Activated CD4-positive, alpha-beta T cell treated with anti-CD3 and anti-CD28 coated beads for 4 hours (primary cell): ENCODE measurements around the gene MYL11.
"Not testable (repeated sequence)": the region's sequence is repeated elsewhere in the genome, so short reads cannot be mapped to it uniquely, and the experiment has no call there.

ENCODE experiments used
- DNase-seq, 2 donors: peaks; one replicate each; pipeline ENCODE4 v3.0.0-alpha.2; 2020

MYL11 gene

GRCh38 chr16:30371248-30371816 is 3.3 kb upstream of the MYL11 start:
- no peak for DNase-seq

DNA sequence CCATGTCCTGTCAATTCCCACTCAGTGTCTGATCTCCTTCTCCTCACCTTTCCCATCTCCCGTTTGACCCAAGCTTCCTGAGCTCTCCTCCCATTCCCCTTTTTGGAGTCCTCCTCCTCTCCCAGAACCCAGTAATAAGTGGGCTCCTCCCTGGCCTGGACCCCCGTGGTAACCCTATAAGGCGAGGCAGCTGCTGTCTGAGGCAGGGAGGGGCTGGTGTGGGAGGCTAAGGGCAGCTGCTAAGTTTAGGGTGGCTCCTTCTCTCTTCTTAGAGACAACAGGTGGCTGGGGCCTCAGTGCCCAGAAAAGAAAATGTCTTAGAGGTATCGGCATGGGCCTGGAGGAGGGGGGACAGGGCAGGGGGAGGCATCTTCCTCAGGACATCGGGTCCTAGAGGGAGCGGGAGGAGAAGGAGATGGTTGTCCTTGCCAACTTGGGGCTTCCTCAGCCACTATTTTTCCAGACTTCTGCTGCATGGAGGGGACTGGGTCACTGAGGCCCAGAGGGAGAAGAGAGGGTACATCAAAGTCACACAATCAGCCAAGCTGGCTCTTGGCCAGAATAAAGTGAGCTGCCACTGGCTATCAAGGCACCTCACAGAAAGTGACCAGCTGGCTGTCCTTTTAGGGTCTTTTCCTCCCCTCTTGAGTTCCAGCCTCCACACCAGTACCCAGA is 2.4 kb upstream of the MYL11 start:
- no peak for DNase-seq

DNA sequence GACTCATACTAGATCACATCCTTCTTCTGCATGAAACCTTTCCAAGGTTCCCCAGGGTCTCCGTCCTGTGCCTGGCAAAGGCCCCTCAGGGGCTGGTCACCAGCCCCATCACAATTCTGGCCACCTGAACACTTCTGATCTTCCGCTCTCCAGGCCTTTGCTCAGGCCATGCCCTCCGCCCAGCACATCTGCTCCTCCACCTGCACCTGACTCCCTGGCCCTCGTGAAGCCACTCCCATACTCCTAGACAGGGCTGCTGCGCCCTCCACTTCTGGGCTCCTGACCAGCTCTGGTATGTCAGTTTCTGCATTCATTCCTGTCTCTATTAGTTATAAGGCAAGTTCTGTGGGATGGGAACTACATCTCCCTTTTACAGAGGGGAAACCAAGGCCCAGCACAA is 1.9 kb upstream of the MYL11 start:
- no peak for DNase-seq

DNA sequence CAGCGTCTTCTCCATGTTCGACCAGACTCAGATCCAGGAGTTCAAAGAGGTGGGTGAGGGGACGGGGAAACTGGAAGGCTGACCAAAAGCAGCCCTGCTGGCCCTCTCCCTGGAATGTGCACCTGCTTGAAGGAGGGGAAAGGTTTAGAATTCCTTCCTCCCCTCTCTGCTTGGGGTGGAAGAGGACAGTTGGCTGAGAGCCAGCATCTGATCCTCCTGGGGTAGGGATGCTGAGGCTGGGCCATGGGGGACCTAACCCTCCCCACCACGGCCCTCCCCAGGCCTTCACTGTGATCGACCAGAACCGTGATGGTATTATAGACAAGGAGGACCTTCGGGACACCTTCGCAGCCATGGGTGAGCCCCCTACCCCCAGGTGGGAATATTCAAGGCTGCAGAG is 1.3 kb downstream of the MYL11 start:
- DNase-seq = no peak

GRCh38 chr16:30376461-30376902 is 1.9 kb downstream of the MYL11 start:
- no peak for DNase-seq

- no peak for DNase-seq
These were observed 2.6 kb downstream of the MYL11 start for GRCh38 chr16:30377050-30377811.

DNA sequence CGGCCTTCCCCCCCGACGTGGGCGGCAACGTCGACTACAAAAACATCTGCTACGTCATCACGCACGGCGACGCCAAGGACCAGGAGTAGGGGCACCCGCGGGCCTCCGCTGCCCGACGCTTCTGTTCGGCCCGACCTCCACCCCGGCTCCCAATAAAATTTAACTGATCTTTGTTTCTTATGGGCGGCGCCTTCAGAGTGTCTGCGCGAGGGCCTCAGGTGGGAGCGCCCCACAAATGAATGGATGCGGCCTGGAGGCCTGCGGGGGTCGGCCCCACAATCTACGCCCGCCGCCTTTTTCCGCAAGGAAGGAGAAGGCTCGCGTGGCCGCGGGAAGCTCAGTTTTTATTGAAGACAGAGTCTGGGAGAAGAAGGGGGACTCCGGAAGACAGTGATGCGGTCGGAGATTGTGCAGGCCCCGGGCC is 3.2 kb downstream of the MYL11 start:
- peak; percentile 91 to 92 for DNase-seq

- peak; percentile 99 for DNase-seq
These were observed 3.9 kb downstream of the MYL11 start for GRCh38 chr16:30378236-30379157.

DNA sequence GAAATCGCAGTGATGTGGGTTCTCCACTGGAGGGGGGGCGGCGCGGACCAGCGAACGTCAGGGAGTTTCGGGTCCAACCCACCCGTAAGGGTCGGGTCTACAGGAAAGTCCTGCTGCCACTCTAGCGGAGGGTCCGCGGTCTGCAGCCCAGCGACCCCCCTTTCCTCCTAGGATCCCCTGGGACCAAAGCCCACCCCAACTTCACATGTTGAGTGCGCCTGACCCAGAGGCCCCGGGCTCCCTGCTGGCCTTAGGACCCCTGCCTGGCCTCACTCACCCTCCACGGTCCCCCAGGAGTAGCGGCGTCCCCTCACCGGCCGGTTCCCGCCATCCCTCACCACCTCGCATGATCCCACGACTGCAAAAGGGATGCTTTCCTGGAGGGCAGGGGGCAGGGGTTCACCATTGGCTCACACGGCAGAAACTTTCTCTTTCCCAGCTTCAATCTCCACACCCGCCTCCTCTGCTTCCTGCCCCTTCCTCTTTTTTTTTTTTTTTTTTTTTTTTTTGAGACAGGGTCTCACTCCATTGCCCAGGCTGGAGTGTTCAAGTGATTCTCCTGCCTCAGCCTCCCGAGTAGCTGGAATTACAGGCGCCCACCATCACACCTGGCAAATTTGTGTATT is 4.7 kb downstream of the MYL11 start:
- no peak for DNase-seq

DNA sequence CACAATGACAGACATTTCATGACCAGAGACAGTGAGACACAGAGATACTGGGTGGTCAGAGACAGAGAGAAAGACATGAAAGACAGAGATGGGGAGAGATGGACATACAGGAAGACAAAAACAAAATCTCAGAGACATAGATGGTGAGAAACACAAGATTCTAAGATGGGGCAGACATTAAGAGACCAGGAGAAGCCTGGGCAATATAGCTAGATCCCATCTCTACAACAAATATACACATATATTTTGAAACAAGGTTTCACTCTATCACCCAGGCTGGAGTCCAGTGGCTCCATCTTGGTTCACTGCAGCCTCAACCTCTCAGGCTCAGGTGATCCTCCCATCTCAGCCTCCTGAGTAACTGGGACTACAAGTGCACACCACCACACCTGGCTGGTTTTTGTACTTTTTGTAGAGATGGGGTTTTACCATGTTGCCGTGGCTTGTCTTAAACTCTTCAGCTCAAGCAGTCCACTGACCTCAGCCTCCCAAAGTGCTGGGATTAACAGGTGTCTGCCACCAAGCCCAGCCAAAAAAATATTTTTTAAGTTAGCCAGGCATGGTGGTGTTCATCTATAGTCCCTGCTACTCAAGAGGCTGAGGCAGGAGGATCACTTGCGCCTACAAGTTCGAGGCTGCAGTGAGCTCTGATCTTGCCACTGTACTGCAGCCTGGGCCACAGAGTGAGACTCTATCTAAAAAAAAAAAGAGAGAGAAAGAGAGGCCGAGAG is 5.6 kb downstream of the MYL11 start:
- DNase-seq = no peak

DNA sequence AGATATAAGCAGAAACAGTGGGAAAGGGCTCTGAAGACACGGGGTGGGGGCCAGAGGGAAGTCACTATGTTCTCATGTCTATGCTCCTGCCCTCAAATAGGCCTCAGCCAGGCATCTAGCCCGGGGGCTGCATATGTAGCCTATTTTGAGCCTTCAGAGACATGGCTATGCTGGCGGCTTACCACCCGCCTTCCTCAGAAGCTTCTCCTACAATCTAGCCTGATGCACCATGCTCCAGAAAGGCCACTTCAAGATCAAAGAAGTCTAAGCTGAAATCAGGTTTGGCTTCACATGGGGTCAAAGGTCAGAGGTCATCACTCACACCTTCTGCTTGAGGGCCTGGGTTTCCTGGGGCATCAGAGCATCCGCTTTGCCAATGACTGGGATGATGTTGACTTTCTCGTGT is 6.2 kb downstream of the MYL11 start:
- DNase-seq = no peak

GRCh38 chr16:30381291-30382041 is 6.9 kb downstream of the MYL11 start:
- peak in 1 of 2 donors; percentile 39 for DNase-seq

- DNase-seq = peak; percentile 71 to 73
These were observed 7.7 kb downstream of the MYL11 start, which contains the start of gene SEPTIN1 for GRCh38 chr16:30382111-30382881. Gene SEPTIN1, minus strand, starts transcription at chr16:30382561. Its CDS starts 19 bp downstream, at chr16:30382542.

GRCh38 chr16:30383521-30383920 is 8.9 kb downstream of the MYL11 start:
- no peak for DNase-seq

- DNase-seq = no peak
These were observed 20.1 kb downstream of the MYL11 start for GRCh38 chr16:30394592-30395154.

GRCh38 chr16:30395155-30395991 is 20.8 kb downstream of the MYL11 start, which contains the start of gene ZNF48:
Gene ZNF48, plus strand, starts transcription at chr16:30395420. Its CDS starts 375 bp downstream, at chr16:30395795.
- DNase-seq = peak; percentile 42 to 49

- no peak for DNase-seq
These were observed 21.5 kb downstream of the MYL11 start for GRCh38 chr16:30395992-30396585.

GRCh38 chr16:30396627-30397026 is 22.0 kb downstream of the MYL11 start:
- DNase-seq = not testable (repeated sequence)
